ENCODE measurements around the gene FOXJ2. TPM values are rescaled to one million over a fixed set of nuclear protein-coding genes. Genes with fewer than 3 reads are reported as not detected.
A peak's percentile ranks its signal among the peaks of the same experiment; 100 is the strongest.
"Not testable (repeated sequence)": the region's sequence is repeated elsewhere in the genome, so short reads cannot be mapped to it uniquely, and the experiment has no call there.

Gene FOXJ2
- total RNA-seq, 1 experiment from 2014 or later, result 6.9 TPM

GRCh38 chr12:8030189-8030588 is 2.3 kb upstream of the FOXJ2 start:
- Histone ChIP-seq H3K27ac (ENCODE audit: low read length) (no peak overlapping the region), H3K4me3 (ENCODE audit: low read length) (no peak overlapping the region), H3F3A (ENCODE audit: low read length, unreplicated experiment) (no peaks in the 10 kb centered on the region), H2AFZ (ENCODE audit: low read length) (no peak overlapping the region), H3K36me3 (ENCODE audit: low read depth, low read length) (no peaks in the 10 kb centered on the region), H3K9me2 (replicated peaks; ENCODE audit: low read length) (no peaks in the 10 kb centered on the region), H3K9me3 (ENCODE audit: low read length) (no peaks in the 10 kb centered on the region), H3K9ac (ENCODE audit: low read length) (no peak overlapping the region), H3K4me1 (ENCODE audit: insufficient read depth, low read length) (peaks cover 23% of the 10 kb centered on the region), H3K27me3 (ENCODE audit: low read length) (no peaks in the 10 kb centered on the region), H3K4me2 (ENCODE audit: low read length) (no peak overlapping the region), H4K20me1 (ENCODE audit: low read length) (no peaks in the 10 kb centered on the region; the same call in 1 of the 2 replicates), H3K79me2 (ENCODE audit: low read length) (peaks cover 26% of the 10 kb centered on the region)
- POLR2A ChIA-PET (ENCODE audit: unreplicated experiment), result no interaction called here
- no TSS peak for BruUV-seq (replicated peaks)
- ATAC-seq, result no peak
- CTCF ChIA-PET, result no interaction called here
- intact Hi-C loops (cut with micrococcal nuclease), result loop anchor here (5.0 kb wide), 1 partner anchor 47 kb away; no protein-coding TSS in a partner anchor
- no peak for TF ChIP-seq EZH2 (IDR thresholded peaks at IDR 0.05; ENCODE audit: low read length, unreplicated experiment)
- no peak for TF ChIP-seq EZH2phosphoT487 (IDR thresholded peaks at IDR 0.05; ENCODE audit: borderline replicate concordance, low read length)
- TF ChIP-seq, protein P1, sequence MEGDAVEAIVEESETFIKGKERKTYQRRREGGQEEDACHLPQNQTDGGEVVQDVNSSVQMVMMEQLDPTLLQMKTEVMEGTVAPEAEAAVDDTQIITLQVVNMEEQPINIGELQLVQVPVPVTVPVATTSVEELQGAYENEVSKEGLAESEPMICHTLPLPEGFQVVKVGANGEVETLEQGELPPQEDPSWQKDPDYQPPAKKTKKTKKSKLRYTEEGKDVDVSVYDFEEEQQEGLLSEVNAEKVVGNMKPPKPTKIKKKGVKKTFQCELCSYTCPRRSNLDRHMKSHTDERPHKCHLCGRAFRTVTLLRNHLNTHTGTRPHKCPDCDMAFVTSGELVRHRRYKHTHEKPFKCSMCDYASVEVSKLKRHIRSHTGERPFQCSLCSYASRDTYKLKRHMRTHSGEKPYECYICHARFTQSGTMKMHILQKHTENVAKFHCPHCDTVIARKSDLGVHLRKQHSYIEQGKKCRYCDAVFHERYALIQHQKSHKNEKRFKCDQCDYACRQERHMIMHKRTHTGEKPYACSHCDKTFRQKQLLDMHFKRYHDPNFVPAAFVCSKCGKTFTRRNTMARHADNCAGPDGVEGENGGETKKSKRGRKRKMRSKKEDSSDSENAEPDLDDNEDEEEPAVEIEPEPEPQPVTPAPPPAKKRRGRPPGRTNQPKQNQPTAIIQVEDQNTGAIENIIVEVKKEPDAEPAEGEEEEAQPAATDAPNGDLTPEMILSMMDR (conservative IDR thresholded peaks at IDR 0.05; ENCODE audit: low read depth, low read length), result no peak
- DNase-seq, result no peak

DNA sequence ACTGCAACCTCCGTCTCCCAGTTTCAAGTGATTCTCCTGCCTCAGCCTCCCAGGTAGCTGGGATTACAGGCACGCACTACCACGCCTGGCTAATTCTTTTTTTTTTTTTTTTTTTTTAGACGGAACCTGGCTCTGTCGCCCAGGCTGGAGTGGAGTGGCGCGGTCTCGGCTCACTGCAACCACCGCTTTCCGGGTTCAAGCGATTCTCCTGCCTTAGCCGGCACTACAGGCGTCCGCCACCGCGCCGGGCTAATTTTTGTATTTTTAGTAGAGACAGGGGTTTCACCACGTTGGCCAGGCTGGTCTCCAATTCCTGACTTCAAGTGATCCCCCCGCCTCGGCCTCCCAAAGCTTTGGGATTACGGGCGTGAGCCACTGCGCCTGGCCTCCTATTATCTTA is 1.5 kb upstream of the FOXJ2 start:
- ATAC-seq, result not testable (repeated sequence)
- intact Hi-C loops (cut with micrococcal nuclease), result loop anchor here (5.0 kb wide), 1 partner anchor 46 kb away; no protein-coding TSS in a partner anchor

GRCh38 chr12:8031872-8032241 is 659 bp upstream of the FOXJ2 start:
- Histone ChIP-seq H3K27ac (ENCODE audit: low read length) (no peak overlapping the region), H3K27me3 (ENCODE audit: low read length) (no peaks in the 10 kb centered on the region), H3K79me2 (ENCODE audit: low read length) (peaks cover 30% of the 10 kb centered on the region), H3K36me3 (ENCODE audit: low read depth, low read length) (no peaks in the 10 kb centered on the region), H3K4me3 (ENCODE audit: low read length) (peak overlapping the region; percentile 88), H3K9me2 (replicated peaks; ENCODE audit: low read length) (no peaks in the 10 kb centered on the region), H3K4me2 (ENCODE audit: low read length) (peak overlapping the region; percentile 97), H3F3A (ENCODE audit: low read length, unreplicated experiment) (no peaks in the 10 kb centered on the region), H4K20me1 (ENCODE audit: low read length) (no peaks in the 10 kb centered on the region; the same call in 1 of the 2 replicates), H3K9me3 (ENCODE audit: low read length) (no peaks in the 10 kb centered on the region), H2AFZ (ENCODE audit: low read length) (peak overlapping the region; percentile 86), H3K4me1 (ENCODE audit: insufficient read depth, low read length) (peaks cover 24% of the 10 kb centered on the region), H3K9ac (ENCODE audit: low read length) (peak overlapping the region; percentile 86)
- intact Hi-C loops (cut with micrococcal nuclease), result loop anchor here (5.0 kb wide), 1 partner anchor 45 kb away; no protein-coding TSS in a partner anchor
- DNase-seq (no peak), ATAC-seq (no peak)
- ChIA-PET POLR2A (ENCODE audit: unreplicated experiment) (no interaction called here), CTCF (no interaction called here)
- no peak for TF ChIP-seq EZH2phosphoT487 (IDR thresholded peaks at IDR 0.05; ENCODE audit: borderline replicate concordance, low read length)
- TF ChIP-seq EZH2 (IDR thresholded peaks at IDR 0.05; ENCODE audit: low read length, unreplicated experiment), result no peak
- TF ChIP-seq, protein P1 (conservative IDR thresholded peaks at IDR 0.05; ENCODE audit: low read depth, low read length), result no peak
- BruUV-seq (replicated peaks), result no TSS peak

More for the DNA sequence above, 1.5 kb upstream of the FOXJ2 start:
- H3K36me3 ChIP-seq (ENCODE audit: low read depth, low read length); H3K27ac ChIP-seq (ENCODE audit: low read length); H3K9me2 ChIP-seq (replicated peaks; ENCODE audit: low read length); H3K4me2 ChIP-seq (ENCODE audit: low read length); DNase-seq; H3K4me3 ChIP-seq (ENCODE audit: low read length); H4K20me1 ChIP-seq (ENCODE audit: low read length); H2AFZ ChIP-seq (ENCODE audit: low read length); H3K27me3 ChIP-seq (ENCODE audit: low read length); H3K9ac ChIP-seq (ENCODE audit: low read length); POLR2A ChIA-PET (ENCODE audit: unreplicated experiment); H3F3A ChIP-seq (ENCODE audit: low read length, unreplicated experiment); H3K9me3 ChIP-seq (ENCODE audit: low read length); BruUV-seq (replicated peaks); CTCF ChIA-PET: not testable (repeated sequence)
- Histone ChIP-seq H3K4me1 (ENCODE audit: insufficient read depth, low read length) (peaks cover 24% of the 10 kb centered on the region), H3K79me2 (ENCODE audit: low read length) (peaks cover 30% of the 10 kb centered on the region)
